NCI-H345 (cell line): ENCODE measurements around the gene GOLGA7B.
"Not testable (repeated sequence)": the region's sequence is repeated elsewhere in the genome, so short reads cannot be mapped to it uniquely, and the experiment has no call there.

Source experiments
- DNase-seq: peaks from one replicate; lab custom pipeline; 2025; lab: John Stamatoyannopoulos, UW

Gene GOLGA7B

DNA sequence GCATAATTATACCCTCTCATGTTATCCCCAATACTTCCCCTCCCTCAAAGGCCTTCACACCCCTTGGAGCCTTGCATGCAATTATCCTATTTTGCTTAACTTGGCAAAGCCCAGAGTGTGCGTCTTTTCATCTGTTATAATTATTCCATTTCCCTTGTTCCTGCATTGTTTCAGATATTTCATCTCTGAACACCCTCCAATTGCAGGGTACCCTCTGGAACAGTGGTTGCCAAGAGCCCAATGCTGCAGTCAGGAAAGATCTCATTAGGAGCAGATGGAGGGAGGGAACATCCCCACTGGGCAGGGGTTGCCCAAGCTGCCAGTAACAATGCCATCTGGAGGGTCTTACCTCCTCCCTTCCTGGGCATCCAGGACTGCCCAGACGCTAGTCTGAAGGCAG lies 18.4 kb upstream of the GOLGA7B start:
- no peak for DNase-seq

- no peak for DNase-seq
Measured at GRCh38 chr10:97836446-97836845, 13.2 kb upstream of the GOLGA7B start.

- DNase-seq, result no peak
Measured at GRCh38 chr10:97838091-97838490, 11.6 kb upstream of the GOLGA7B start.

DNA sequence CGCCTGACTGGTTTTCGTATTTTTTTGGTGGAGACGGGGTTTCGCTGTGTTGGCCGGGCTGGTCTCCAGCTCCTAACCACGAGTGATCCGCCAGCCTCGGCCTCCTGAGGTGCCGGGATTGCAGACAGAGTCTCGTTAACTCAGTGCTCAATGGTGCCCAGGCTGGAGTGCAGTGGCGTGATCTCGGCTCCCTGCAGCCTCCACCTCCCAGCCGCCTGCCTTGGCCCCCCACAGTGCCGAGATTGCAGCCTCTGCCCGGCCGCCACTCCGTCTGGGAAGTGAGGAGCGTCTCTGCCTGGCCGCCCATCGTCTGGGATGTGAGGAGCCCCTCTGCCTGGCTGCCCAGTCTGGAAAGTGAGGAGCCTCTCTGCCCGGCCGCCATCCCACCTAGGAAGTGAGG lies 8.5 kb upstream of the GOLGA7B start:
- not testable (repeated sequence) for DNase-seq

GRCh38 chr10:97842114-97842513 lies 7.5 kb upstream of the GOLGA7B start:
- DNase-seq, result not testable (repeated sequence)

DNA sequence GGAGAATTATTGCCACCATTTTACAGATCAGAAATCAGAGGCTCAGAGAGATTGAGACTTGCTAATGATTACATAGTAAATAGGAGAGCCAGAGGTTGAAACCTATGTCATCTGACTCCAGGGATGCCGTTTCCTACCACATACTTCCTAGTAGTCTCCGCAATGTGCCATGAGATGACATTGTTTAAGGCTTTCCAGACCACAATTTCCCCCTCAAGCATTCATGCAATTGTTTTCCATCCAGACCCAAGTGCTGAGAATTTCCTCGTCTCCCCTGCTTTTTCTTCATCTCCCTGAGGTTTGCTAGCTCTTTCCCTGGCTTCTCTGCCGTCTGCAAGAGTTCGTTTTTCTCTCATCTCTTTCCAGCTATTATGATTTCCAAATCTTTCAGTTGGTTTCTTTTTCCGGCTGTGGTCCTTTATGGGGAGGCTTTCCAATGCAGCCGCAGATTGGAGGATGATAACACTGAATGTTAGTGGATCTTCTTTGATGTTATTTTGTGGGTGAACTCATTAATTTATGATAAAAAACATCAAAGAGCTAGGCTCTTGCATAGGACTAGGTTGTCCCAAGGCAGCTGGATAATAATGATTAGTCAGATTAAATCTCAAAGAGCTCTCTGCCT lies 6.9 kb upstream of the GOLGA7B start:
- DNase-seq, result no peak

GRCh38 chr10:97843281-97843671 lies 6.4 kb upstream of the GOLGA7B start:
- peak; percentile 86 for DNase-seq

DNA sequence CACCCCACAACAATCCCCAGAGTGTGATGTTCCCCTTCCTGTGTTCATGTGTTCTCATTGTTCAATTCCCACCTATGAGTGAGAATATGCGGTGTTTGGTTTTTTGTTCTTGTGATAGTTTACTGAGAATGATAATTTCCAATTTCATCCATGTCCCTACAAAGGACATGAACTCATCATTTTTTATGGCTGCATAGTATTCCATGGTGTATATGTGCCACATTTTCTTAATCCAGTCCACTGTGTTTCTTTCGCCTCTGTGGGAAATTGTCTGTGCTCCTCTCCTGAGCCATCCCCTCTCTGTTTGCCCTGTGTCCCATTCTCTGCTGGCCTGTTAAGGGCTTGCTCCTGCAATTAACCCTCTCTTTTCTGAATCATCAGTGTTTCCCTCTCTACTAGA lies 5.7 kb upstream of the GOLGA7B start:
- not testable (repeated sequence) for DNase-seq

GRCh38 chr10:97844678-97845077 lies 5.0 kb upstream of the GOLGA7B start:
- DNase-seq, result no peak

DNA sequence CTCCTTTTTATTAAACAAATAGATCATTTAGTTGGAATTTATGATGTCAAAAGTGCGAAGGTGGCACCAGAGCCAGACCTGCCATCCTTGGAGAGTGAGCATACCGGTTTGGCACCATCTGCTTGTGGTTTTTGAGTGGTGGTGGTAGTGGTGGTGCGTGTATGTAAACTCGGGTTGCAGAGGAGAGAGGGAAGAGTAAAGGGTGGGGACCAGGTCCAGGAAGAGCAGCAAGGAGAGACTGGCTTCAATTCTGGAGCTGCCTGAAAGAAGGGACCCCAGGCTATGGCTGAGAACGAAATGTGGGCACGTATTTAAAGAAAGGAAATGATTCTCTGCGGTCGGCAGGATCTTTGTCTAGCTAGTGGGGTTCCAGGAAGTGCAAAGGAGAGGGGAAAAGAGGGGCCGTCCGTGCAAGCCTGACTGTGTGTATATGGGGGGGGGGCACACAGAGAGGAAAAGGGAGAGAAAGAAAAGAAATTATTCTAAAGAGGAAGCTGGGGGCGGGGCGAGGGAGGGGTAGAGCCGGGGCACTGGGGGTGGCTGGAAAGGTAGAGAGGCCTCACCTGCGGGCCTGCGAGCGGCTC lies 448 bp upstream of the GOLGA7B start:
- peak; percentile 70 for DNase-seq

DNA sequence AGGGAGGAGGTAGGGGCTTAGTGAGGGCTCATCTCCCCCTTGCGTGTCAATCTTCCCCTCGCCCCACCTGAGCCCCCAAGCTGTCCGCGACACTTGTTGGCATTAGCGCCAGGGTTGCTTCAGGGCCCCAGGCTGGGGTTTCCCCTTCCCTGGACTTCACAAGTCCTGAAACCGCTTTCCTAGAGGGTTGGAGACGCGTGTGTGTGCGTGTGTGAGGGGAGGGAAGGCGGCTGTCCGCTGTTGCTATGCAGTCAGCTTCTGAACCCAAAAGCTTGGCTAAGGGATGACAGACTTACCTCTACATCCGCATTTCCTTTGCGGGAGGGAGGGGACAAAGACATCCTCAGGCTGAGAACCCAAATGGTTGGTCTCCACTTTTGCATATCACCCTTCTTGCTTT lies 803 bp downstream of the GOLGA7B start:
- DNase-seq, result peak; percentile 9

DNA sequence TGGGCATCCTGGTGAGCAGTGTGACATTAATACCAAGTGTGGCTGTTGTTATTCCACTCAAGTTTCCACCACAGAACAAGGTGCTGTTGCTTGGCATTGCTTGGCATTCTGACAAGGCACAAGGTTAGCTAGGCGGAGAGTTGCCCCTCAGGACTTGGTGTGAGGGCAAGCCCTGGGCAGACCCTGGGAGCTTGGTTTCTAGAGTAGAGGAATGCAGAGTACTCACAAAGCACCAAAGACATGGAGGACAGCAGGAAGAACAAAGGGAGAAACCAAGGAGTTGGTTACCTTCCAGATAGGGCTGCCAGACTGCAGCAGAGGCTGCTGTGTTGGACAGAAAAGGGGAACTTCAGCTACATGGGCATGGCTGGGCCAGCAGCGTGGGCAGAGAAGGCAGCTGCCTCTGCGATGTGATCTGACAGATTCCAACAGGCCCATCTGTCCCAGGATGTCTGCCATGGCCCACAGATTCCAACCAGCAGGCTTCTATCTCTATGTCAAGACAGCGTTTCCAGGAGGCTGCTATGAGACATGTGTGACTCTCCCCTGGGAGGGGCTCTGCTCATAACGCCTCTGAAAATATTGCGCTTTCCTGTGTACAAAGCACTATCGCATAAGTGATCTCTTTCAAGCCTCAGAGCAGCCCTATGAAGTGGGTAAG lies 1.8 kb downstream of the GOLGA7B start:
- no peak for DNase-seq

DNA sequence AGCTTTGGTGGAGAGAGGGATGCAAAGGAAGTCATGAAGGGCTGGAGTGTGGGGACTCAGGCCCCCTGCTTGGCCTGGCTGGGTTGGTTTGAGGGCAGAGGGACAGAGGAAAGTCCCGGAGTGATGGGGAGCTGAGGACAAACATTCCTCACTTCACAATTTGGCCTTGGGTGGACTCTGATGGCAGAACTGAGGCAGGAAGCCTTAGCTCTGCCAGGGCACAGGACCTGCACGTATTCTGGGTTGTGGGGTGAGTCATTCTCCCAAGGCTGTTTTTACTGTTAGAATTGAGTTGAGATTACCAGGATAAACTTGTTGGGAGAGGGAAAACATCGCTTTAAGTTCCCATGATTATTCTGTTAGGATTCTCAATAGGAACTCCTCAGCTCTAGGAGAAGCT lies 2.6 kb downstream of the GOLGA7B start:
- DNase-seq, result no peak

DNA sequence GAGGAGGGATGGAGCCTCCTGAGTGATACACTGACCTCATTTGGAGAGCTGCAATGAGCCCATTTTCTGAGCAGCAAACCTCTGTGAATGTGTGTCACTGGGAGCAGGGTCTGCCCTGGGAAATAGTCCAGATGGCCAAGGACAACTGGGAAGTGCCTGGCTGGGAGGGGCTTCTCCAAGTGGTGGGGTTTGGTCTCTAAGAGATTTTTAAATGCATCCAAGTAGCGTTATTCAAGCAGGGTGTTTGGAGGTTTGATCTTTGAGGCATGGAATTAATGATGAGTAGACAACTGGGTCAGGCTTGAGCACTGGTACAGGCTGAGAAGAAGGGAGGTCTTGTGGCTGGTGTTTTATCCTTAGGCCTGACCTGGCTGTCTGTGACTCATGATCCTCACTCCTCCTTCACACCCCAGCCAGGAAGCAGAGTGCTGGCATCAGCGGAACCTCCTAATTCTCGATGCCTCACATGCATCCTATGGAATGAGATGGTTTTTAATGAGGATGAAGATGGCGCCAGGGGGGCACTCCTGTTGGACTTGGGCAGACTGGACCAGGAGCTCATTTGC lies 3.3 kb downstream of the GOLGA7B start:
- no peak for DNase-seq

GRCh38 chr10:97854743-97855142 lies 5.1 kb downstream of the GOLGA7B start:
- DNase-seq, result no peak

GRCh38 chr10:97858001-97858439 lies 8.4 kb downstream of the GOLGA7B start:
- DNase-seq, result no peak

DNA sequence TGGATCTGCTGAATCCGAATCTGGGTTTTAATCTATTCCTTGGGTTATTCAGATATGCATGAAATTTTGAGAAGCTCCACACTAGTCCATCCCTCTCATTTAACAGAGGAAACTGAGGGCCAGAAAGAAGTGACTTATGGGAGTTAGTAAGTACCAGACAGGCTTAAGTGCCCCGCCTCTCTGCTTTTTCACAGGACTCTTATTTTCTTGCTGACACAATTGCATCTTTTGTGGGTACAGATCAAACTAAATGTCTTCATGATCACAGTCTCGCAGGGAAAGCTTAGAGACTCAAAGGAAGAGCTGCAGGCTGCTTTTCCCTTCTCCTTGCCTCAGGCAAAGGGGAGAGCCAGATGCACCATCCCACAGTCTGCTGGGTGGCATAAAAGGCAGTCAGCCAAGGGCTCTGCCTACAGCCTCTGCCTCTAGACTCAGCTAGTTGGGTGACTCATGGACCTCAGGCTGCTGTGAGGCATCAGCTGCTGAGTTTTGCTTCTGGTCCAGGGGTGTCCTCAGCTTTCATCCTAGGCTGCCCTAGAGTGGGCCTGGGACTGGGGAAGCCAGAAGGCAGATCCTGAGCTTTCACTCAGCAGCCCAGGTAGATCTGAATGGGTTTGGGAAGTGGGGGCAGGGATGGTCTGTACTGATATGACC lies 11.6 kb downstream of the GOLGA7B start:
- DNase-seq, result peak; percentile 2

DNA sequence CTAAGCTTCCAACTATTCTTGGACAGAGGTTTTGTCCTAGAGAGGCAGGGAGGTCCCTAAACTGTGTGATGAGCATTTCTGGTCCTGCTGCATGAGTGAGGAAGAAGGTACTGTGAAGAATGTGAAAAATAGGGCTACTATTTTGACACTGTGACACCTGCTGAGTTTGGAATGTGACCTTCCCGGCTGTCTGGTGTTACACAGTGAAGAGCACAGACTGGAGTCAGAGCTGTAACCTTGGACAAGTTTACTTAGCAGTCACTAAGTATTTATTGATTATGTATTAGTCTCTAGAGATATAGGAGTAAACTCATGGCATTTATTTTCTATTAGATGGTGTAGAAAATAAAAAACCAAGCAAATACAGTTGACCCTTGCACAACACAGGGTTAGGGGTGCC lies 12.3 kb downstream of the GOLGA7B start:
- DNase-seq, result no peak

GRCh38 chr10:97863808-97864207 lies 14.2 kb downstream of the GOLGA7B start:
- DNase-seq, result no peak

- no peak for DNase-seq
Measured at GRCh38 chr10:97865488-97865887, 15.8 kb downstream of the GOLGA7B start.

- DNase-seq, result no peak
Measured at GRCh38 chr10:97866524-97867219, 17.0 kb downstream of the GOLGA7B start.

DNA sequence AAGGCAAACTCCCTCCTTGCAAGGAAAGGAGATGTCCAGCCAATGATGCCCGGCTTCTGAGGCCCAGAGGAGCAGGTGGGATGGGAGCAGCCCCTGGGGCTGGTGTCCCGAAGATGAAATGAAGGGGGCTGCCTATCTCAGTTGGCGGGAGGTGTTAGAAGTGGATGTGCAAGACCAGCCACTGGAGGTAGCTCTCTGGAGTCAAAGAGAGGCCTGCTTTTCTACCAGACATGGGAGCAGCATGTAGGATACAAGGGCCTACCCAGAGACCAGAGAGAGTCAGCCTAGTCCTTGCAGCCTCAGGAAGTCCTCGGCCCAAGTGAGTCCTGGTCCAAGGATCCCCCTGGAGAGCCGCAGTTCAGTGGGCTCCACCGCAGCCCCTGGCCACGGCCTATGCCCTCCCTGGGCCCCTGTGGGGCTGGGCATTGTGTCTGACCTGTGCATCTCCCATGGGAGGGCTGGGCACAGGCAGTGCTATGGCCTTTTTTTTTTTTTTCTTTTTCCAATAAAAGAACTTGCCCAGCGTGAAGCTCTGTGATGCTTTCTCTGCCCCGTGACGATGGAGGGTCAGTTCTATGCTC lies 17.7 kb downstream of the GOLGA7B start:
- DNase-seq, result no peak
